Activated B cell treated with CpG ODN at 0.5 μM for 24 hours (primary cell): ENCODE data around the gene PCF11. TPM values are rescaled to one million over a fixed set of nuclear protein-coding genes. Genes with fewer than 3 reads are reported as not detected.

Experiments used
- ATAC-seq: fragments of 200-7000 bp; cut with Tn5 transposase; one replicate; pipeline ENCODE4 v1.10.0; 2021; ENCODE audit warnings: low read depth, mild to moderate bottlenecking, moderate library complexity
- CTCF ChIA-PET: fragments of 350-600 bp; sonication (Branson Sonifier 250); formaldehyde crosslinking; loops from one replicate; lab custom pipeline; 2021; ENCODE audit warnings: antibody characterized with exemption; lab: Charles Lee
- POLR2A ChIA-PET: fragments of 350-600 bp; sonication (Branson Sonifier 250); formaldehyde crosslinking; loops from one replicate; lab custom pipeline; 2021; ENCODE audit warnings: antibody characterized with exemption; lab: Charles Lee
- DNase-seq: peaks from one replicate; pipeline ENCODE4 v3.0.0; 2022
- H3K27ac Mint-ChIP-seq: one replicate; pipeline ENCODE4 v1.8.0; 2020; ENCODE audit warnings: mixed read lengths
- H3K27me3 Mint-ChIP-seq: one replicate; pipeline ENCODE4 v1.8.0; 2021; ENCODE audit warnings: mixed read lengths
- H3K36me3 Mint-ChIP-seq: one replicate; pipeline ENCODE4 v1.8.0; 2021; ENCODE audit warnings: low read depth, mixed read lengths
- H3K4me1 Mint-ChIP-seq: one replicate; pipeline ENCODE4 v1.8.0; 2021; ENCODE audit warnings: mixed read lengths
- H3K4me3 Mint-ChIP-seq: one replicate; pipeline ENCODE4 v1.8.0; 2020; ENCODE audit warnings: mild to moderate bottlenecking, mixed read lengths
- H3K9me3 Mint-ChIP-seq: one replicate; pipeline ENCODE4 v1.8.0; 2020; ENCODE audit warnings: mixed read lengths
- CTCF ChIP-seq: fragments of 200-600 bp; IDR thresholded peaks from one replicate; pipeline ENCODE4 v1.8.0; 2022; ENCODE audit warnings: antibody characterized with exemption, mild to moderate bottlenecking
- intact Hi-C: fragments of 100-400 bp; cut with micrococcal nuclease; formaldehyde crosslinking; loops from one replicate; pipeline ENCODE4 v1.15.1; 2024
- total RNA-seq: library from RNA; stranded (reverse); gene quantifications from 2 replicates; pipeline ENCODE4 v1.2.3, GENCODE V29; 2022

The PCF11 gene
- total RNA-seq, 1 donor from 2014 or later = 123 TPM

GRCh38 chr11:83139310-83139709 lies 17.6 kb upstream of the PCF11 start:
- Mint-ChIP-seq H3K4me3 (no peak overlapping the region), H3K9me3 (peaks cover 6% of the 10 kb centered on the region), H3K36me3 (no peaks in the 10 kb centered on the region), H3K4me1 (peaks cover 8% of the 10 kb centered on the region), H3K27ac (no peak overlapping the region), H3K27me3 (no peaks in the 10 kb centered on the region)
- ATAC-seq (no peak), DNase-seq (no peak)
- ChIA-PET CTCF (no interaction called here), POLR2A (no interaction called here)
- TF ChIP-seq CTCF = no peak
- intact Hi-C loops = no loop called here

DNA sequence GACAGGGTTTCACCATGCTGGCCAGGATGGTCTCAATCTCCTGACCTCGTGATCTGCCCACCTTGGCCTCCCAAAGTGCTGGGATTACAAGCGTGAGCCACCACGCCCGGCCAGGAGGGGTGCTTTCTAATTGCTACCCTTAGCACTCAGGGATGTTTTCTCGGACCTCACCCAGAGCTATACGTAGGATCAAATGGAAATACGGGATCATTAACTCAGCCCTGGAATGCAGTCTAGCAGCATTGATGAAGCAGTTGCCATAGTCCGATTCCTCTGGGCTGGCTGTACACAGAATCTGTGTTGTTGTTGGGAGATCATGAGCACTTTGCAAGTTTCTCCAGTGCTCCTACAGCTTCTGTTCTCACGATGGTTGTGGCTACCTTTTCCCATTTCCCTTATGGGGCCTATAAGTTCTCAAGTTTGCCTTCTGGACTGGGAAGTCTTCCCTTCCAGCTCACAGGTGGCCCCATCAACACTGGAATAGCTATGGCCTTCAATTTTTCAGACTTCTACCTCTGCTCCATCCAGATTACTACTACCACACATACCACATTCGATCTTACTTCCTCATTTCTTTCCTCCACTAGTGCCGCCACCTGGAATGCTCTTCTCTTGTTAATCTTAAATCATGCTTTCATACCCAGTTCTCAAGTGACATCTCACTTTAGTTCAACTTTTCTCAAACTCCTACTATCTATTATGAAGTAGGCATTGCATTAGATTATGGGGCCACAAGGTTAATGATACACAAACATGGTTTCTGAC lies 16.1 kb upstream of the PCF11 start:
- TF ChIP-seq CTCF = no peak
- peaks cover 6% of the 10 kb centered on the region for H3K9me3 Mint-ChIP-seq
- H3K27ac Mint-ChIP-seq = no peak overlapping the region
- H3K27me3 Mint-ChIP-seq = no peaks in the 10 kb centered on the region
- ATAC-seq (peak; percentile 78), DNase-seq (no peak)
- no peak overlapping the region for H3K4me3 Mint-ChIP-seq
- intact Hi-C loops = loop anchor here (2.0 kb wide), 1 partner anchor 16 kb away; the partner anchor contains the start of gene PCF11
- POLR2A ChIA-PET = interaction anchor here (1.1 kb wide), 1 partner anchor 15 kb away, joined by 4 read pairs; no protein-coding TSS in a partner anchor
- H3K36me3 Mint-ChIP-seq = no peaks in the 10 kb centered on the region
- CTCF ChIA-PET = interaction anchor here (0.5 kb wide), 1 partner anchor 46 kb away, joined by 3 read pairs; no protein-coding TSS in a partner anchor
- H3K4me1 Mint-ChIP-seq = peaks cover 8% of the 10 kb centered on the region

GRCh38 chr11:83147895-83148294 lies 9.0 kb upstream of the PCF11 start:
- H3K4me3 Mint-ChIP-seq = no peak overlapping the region
- no peaks in the 10 kb centered on the region for H3K36me3 Mint-ChIP-seq
- DNase-seq = no peak
- H3K4me1 Mint-ChIP-seq = no peaks in the 10 kb centered on the region
- ChIA-PET CTCF (no interaction called here), POLR2A (interaction anchor here (1.7 kb wide), 1 partner anchor 8 kb away, joined by 6 read pairs; the partner anchor contains the start of gene PCF11)
- TF ChIP-seq CTCF = no peak
- no peaks in the 10 kb centered on the region for H3K9me3 Mint-ChIP-seq
- H3K27ac Mint-ChIP-seq = no peak overlapping the region
- no peak for ATAC-seq
- intact Hi-C loops = no loop called here
- H3K27me3 Mint-ChIP-seq = no peaks in the 10 kb centered on the region

DNA sequence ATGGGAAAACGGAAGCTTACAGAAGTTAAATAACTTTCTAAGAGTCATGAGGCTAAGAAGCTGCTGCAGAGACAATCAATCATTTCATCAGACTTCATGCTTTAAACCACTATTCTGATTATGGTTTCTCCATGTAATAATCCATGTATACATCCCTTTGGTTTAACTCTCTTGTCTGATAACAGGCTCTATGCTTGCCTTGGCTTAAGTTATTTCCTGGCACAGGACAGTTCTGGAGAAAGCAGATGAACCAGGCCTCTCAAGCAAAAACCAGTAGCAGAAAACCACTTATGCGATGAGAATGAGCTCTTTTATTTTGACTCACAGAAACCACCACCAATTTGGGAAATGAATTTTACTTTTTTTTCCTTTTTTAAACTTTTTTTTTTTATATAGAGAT lies 6.5 kb upstream of the PCF11 start:
- Mint-ChIP-seq H3K4me1 (peaks cover 5% of the 10 kb centered on the region), H3K27me3 (no peaks in the 10 kb centered on the region), H3K27ac (no peak overlapping the region), H3K4me3 (no peak overlapping the region), H3K36me3 (no peaks in the 10 kb centered on the region), H3K9me3 (no peaks in the 10 kb centered on the region)
- TF ChIP-seq CTCF = no peak
- ChIA-PET CTCF (interaction anchor here (0.6 kb wide), 1 partner anchor 68 kb away, joined by 3 read pairs; no protein-coding TSS in a partner anchor), POLR2A (no interaction called here)
- no peak for DNase-seq
- no peak for ATAC-seq
- intact Hi-C loops = no loop called here

DNA sequence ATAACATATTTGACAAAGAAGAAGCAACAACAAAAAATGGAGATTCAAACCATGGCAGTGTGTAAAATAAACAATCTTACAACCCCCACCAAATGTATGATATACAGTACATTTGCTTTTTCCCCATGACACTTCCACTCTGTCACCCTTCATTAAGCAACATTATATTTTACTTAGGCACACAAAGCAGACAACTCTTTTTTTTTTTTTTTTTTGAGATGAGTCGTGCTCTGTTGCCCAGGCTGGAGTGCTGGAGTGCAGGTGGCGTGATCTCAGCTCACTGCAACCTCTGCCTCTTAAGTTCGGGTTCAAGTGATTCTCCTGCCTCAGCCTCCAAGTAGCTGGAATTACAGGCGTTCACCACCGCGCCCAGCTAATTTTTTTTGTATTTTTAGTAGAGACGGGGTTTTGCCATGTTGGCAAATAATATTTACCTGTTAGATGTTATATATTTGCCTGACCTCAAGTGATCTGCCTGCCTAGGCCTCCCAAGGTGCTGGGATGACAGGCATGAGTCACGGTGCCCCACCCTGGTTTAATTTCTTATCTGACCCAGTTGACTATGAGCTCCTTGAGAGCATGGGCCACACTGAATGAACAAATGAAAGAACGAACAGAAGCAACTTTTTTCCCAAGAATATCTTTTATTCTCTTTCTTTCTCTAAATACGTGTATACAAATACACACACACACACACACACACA lies 5.5 kb upstream of the PCF11 start:
- POLR2A ChIA-PET = interaction anchor here (1.4 kb wide), 1 partner anchor 23 kb away, joined by 5 read pairs; no protein-coding TSS in a partner anchor
- no peak for DNase-seq
- Mint-ChIP-seq H3K4me3 (no peak overlapping the region), H3K36me3 (peaks cover under 1% of the 10 kb centered on the region), H3K27ac (no peak overlapping the region), H3K9me3 (no peaks in the 10 kb centered on the region), H3K4me1 (peaks cover 8% of the 10 kb centered on the region), H3K27me3 (no peaks in the 10 kb centered on the region)
- no peak for TF ChIP-seq CTCF
- ATAC-seq = no peak
- CTCF ChIA-PET = no interaction called here
- intact Hi-C loops = no loop called here
